GM23248 (cell line): ENCODE measurements around the gene ERC1. TPM values are rescaled to one million over a fixed set of nuclear protein-coding genes. Genes with fewer than 3 reads are reported as not detected.
"Not testable (repeated sequence)": the region's sequence is repeated elsewhere in the genome, so short reads cannot be mapped to it uniquely, and the experiment has no call there.

Experiments used
- DNase-seq: peaks from one replicate; pipeline ENCODE4 v3.0.0-alpha.2; 2015
- H2AFZ ChIP-seq: fragments of 200-600 bp; sonication (generic); 2 replicates; pipeline ENCODE4 v1.6.1; 2016; ENCODE audit warnings: antibody characterized with exemption
- H3F3A ChIP-seq: fragments of 200-600 bp; sonication (generic); 2 replicates; pipeline ENCODE4 v1.6.1; 2016; ENCODE audit warnings: mild to moderate bottlenecking, antibody characterized with exemption, mixed run types; ENCODE audit not compliant: insufficient read depth
- H3K27ac ChIP-seq: fragments of 200-600 bp; sonication (generic); 2 replicates; pipeline ENCODE4 v1.5.1; 2016; ENCODE audit warnings: mild to moderate bottlenecking
- H3K27me3 ChIP-seq: fragments of 200-600 bp; sonication (generic); replicated peaks from 2 replicates; pipeline ENCODE4 v1.6.1; 2016; ENCODE audit warnings: mild to moderate bottlenecking; ENCODE audit not compliant: insufficient read depth
- H3K36me3 ChIP-seq: fragments of 200-600 bp; sonication (generic); 2 replicates; pipeline ENCODE4 v1.6.1; 2016; ENCODE audit warnings: low read depth, mild to moderate bottlenecking
- H3K4me1 ChIP-seq: fragments of 200-600 bp; sonication (generic); 2 replicates; pipeline ENCODE4 v1.6.1; 2016; ENCODE audit warnings: mild to moderate bottlenecking; ENCODE audit not compliant: insufficient read depth
- H3K4me2 ChIP-seq: fragments of 200-600 bp; sonication (generic); one replicate; pipeline ENCODE4 v1.6.1; 2016; ENCODE audit warnings: mild to moderate bottlenecking; ENCODE audit not compliant: unreplicated experiment
- H3K4me3 ChIP-seq: fragments of 200-600 bp; sonication (generic); 2 replicates; pipeline ENCODE4 v1.5.1; 2016; ENCODE audit warnings: mild to moderate bottlenecking
- H3K79me2 ChIP-seq: fragments of 200-600 bp; sonication (generic); 2 replicates; pipeline ENCODE4 v1.6.1; 2016; ENCODE audit warnings: mild to moderate bottlenecking; ENCODE audit not compliant: insufficient read depth
- H3K9ac ChIP-seq: fragments of 200-600 bp; sonication (generic); 2 replicates; pipeline ENCODE4 v1.6.1; 2016; ENCODE audit warnings: mild to moderate bottlenecking
- H3K9me2 ChIP-seq: fragments of 200-600 bp; sonication (generic); 2 replicates; pipeline ENCODE4 v1.6.1; 2016; ENCODE audit warnings: mixed run types, mild to moderate bottlenecking, moderate library complexity; ENCODE audit not compliant: insufficient read depth
- H3K9me3 ChIP-seq: fragments of 200-600 bp; sonication (generic); one replicate; pipeline ENCODE4 v1.6.1; 2017; ENCODE audit warnings: low read depth
- H4K20me1 ChIP-seq: fragments of 200-600 bp; sonication (generic); 2 replicates; pipeline ENCODE4 v1.6.0; 2016; ENCODE audit not compliant: insufficient read depth
- EZH2 ChIP-seq: fragments of 200-600 bp; sonication (generic); IDR thresholded peaks from 2 replicates; pipeline ENCODE4 v1.6.1; 2018; ENCODE audit warnings: antibody characterized with exemption, mild to moderate bottlenecking; ENCODE audit not compliant: insufficient read depth, poor library complexity, severe bottlenecking
- EZH2phosphoT487 ChIP-seq: fragments of 200-600 bp; sonication (generic); IDR thresholded peaks from 2 replicates; pipeline ENCODE4 v1.6.1; 2018; ENCODE audit warnings: antibody characterized with exemption, moderate library complexity, mild to moderate bottlenecking, low read depth; ENCODE audit not compliant: insufficient read depth
- WGBS, 2 experiments: methylation state at CpG; one replicate each; pipeline ENCODE4 v1.1.6; 2015 to 2017; ENCODE audit warnings: low lambda C conversion rate in 2 of 2, low coverage in 1 of 2; ENCODE audit errors: missing lambda C conversion rate in 2 of 2; 5-methylcytosine and 5-hydroxymethylcytosine counted together
- in situ Hi-C: fragments of 300-500 bp; cut with MboI; formaldehyde crosslinking; loops from 2 replicates; pipeline ENCODE4 v1.15.0; 2020
- polyA plus RNA-seq: library from polyadenylated mRNA; unstranded; fragments of >200 nt; fragmentation: Nextera tagmentation; extraction: Ambion mirVana; gene quantifications from 2 replicates; pipeline ENCODE4 v1.2.1, GENCODE V29; 2016
- total RNA-seq: library from RNA; depleted of rRNA; stranded (reverse); fragments of >200 nt; shearing (Covaris generic); gene quantifications from 2 replicates; pipeline ENCODE4 v1.2.3, GENCODE V29; 2014

Gene ERC1
- total and polyA plus RNA-seq, 2 experiments from 2014 or later: 21.5 to 23.3 TPM

DNA sequence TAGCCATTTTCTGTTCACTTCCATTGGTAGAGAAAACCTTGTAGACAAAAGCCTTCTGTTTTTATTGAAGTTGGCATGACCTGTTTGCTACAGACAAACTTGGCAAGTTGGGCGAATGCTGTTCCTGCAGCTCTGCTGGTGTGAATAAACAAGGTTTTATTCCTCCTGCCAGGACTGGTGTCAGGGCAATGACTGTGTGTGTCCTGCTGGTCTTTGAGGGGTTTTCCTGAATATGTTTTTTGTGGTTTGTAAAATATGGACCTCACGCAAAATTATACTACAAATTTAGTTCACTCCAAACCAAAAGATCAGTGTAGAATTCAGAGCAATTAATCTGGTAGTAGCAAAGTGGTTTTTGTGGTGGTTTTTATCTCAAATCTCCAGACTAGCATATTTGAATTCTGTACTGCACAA, 140.8 kb downstream of the ERC1 start:
- in situ Hi-C loops: loop anchor here (25.0 kb wide), 1 partner anchor 655 kb away; no protein-coding TSS in a partner anchor
- Histone ChIP-seq H3K79me2 (peaks cover 8% of the 10 kb centered on the region; the same call in 1 of the 2 replicates), H2AFZ (no peak overlapping the region), H3K9me3 (no peaks in the 10 kb centered on the region), H3F3A (no peaks in the 10 kb centered on the region), H4K20me1 (no peaks in the 10 kb centered on the region), H3K4me2 (no peak overlapping the region), H3K9ac (no peak overlapping the region), H3K27ac (no peak overlapping the region), H3K36me3 (no peaks in the 10 kb centered on the region), H3K4me1 (no peaks in the 10 kb centered on the region), H3K9me2 (no peaks in the 10 kb centered on the region), H3K27me3 (no peaks in the 10 kb centered on the region), H3K4me3 (no peak overlapping the region)
- WGBS, 2 experiments: 70 to 76% methylated on average over 2 of the region's 2 CpGs
- DNase-seq: no peak
- TF ChIP-seq EZH2 (no peak), EZH2phosphoT487 (no peak)

- WGBS, 2 experiments: 79 to 82% methylated on average over 6 of the region's 6 CpGs
- no peak overlapping the region for H3K27ac ChIP-seq
- no peak for TF ChIP-seq EZH2phosphoT487
- no peak for TF ChIP-seq EZH2
- H3K9me3 ChIP-seq: no peaks in the 10 kb centered on the region
- no peaks in the 10 kb centered on the region for H3F3A ChIP-seq
- H3K4me3 ChIP-seq: no peak overlapping the region
- in situ Hi-C loops: loop anchor here (25.0 kb wide), 1 partner anchor 655 kb away; no protein-coding TSS in a partner anchor
- H3K4me1 ChIP-seq: no peaks in the 10 kb centered on the region
- no peaks in the 10 kb centered on the region for H3K9me2 ChIP-seq
- no peaks in the 10 kb centered on the region for H4K20me1 ChIP-seq
- H3K9ac ChIP-seq: no peak overlapping the region
- H3K36me3 ChIP-seq: no peaks in the 10 kb centered on the region
- H2AFZ ChIP-seq: no peak overlapping the region
- DNase-seq: no peak
- no peak overlapping the region for H3K4me2 ChIP-seq
- H3K27me3 ChIP-seq: no peaks in the 10 kb centered on the region
- H3K79me2 ChIP-seq: peaks cover 8% of the 10 kb centered on the region; the same call in 1 of the 2 replicates
Measured at GRCh38 chr12:1132311-1132710, 141.3 kb downstream of the ERC1 start.

- H3K9ac ChIP-seq: no peak overlapping the region
- WGBS, 2 experiments: 99% methylated on average over 4 of the region's 4 CpGs
- no peaks in the 10 kb centered on the region for H4K20me1 ChIP-seq
- H3K4me1 ChIP-seq: no peaks in the 10 kb centered on the region
- DNase-seq: no peak
- H3K36me3 ChIP-seq: 0 out of 2 replicates have a peak, but pooled peaks cover 7% of the 10 kb centered on the region
- no peaks in the 10 kb centered on the region for H3K9me3 ChIP-seq
- TF ChIP-seq EZH2: no peak
- TF ChIP-seq EZH2phosphoT487: no peak
- in situ Hi-C loops: loop anchor here (25.0 kb wide), 1 partner anchor 649 kb away; no protein-coding TSS in a partner anchor
- H2AFZ ChIP-seq: no peak overlapping the region
- H3K4me3 ChIP-seq: no peak overlapping the region
- H3K79me2 ChIP-seq: peaks cover 8% of the 10 kb centered on the region; the same call in 1 of the 2 replicates
- H3K27me3 ChIP-seq: no peaks in the 10 kb centered on the region
- no peak overlapping the region for H3K4me2 ChIP-seq
- H3K9me2 ChIP-seq: no peaks in the 10 kb centered on the region
- H3K27ac ChIP-seq: no peak overlapping the region
- H3F3A ChIP-seq: no peaks in the 10 kb centered on the region
Measured at GRCh38 chr12:1138691-1139090, 147.7 kb downstream of the ERC1 start.

DNA sequence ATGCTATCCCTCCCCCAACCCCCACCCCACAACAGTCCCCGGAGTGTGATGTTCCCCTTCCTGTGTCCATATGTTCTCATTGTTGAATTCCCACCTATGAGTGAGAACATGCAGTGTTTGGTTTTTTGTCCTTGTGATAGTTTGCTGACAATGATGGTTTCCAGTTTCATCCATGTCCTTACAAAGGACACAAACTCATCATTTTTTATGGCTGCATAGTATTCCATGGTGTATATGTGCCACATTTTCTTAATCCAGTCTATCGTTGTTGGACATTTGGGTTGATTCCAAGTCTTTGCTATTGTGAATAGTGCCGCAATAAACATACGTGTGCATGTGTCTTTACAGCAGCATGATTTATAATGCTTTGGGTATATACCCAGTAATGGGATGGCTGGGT, 155.7 kb downstream of the ERC1 start:
- 89 to 98% methylated on average over 4 of the region's 4 CpGs for WGBS, 2 experiments

GRCh38 chr12:1147821-1148220, 156.8 kb downstream of the ERC1 start:
- Histone ChIP-seq H4K20me1 (no peaks in the 10 kb centered on the region), H2AFZ (no peak overlapping the region), H3K4me2 (no peak overlapping the region), H3K27ac (no peak overlapping the region), H3K27me3 (no peaks in the 10 kb centered on the region), H3K9me2 (no peaks in the 10 kb centered on the region), H3K36me3 (0 out of 2 replicates have a peak, but pooled peaks cover 7% of the 10 kb centered on the region), H3F3A (no peaks in the 10 kb centered on the region), H3K9ac (no peak overlapping the region), H3K4me1 (no peaks in the 10 kb centered on the region), H3K4me3 (no peak overlapping the region), H3K79me2 (peaks cover 22% of the 10 kb centered on the region), H3K9me3 (no peaks in the 10 kb centered on the region)
- TF ChIP-seq EZH2: no peak
- no peak for TF ChIP-seq EZH2phosphoT487
- 96 to 99% methylated on average over 2 of the region's 2 CpGs for WGBS, 2 experiments
- in situ Hi-C loops: loop anchor here (25.0 kb wide), 1 partner anchor 639 kb away; no protein-coding TSS in a partner anchor
- no peak for DNase-seq

More for the DNA sequence above, 155.7 kb downstream of the ERC1 start:
- not testable (repeated sequence) for H3K27ac ChIP-seq, H4K20me1 ChIP-seq, H3K4me3 ChIP-seq, H3K27me3 ChIP-seq, H3K9me2 ChIP-seq, H3F3A ChIP-seq, H3K9ac ChIP-seq, H3K9me3 ChIP-seq, H2AFZ ChIP-seq, DNase-seq, H3K4me1 ChIP-seq, H3K4me2 ChIP-seq
- H3K79me2 ChIP-seq: peaks cover 22% of the 10 kb centered on the region
- in situ Hi-C loops: loop anchor here (25.0 kb wide), 1 partner anchor 641 kb away; no protein-coding TSS in a partner anchor
- 0 out of 2 replicates have a peak, but pooled peaks cover 13% of the 10 kb centered on the region for H3K36me3 ChIP-seq
